K562 (cell line): Measurements from ENCODE around the gene HYOU1. TPM values are rescaled to one million over a fixed set of nuclear protein-coding genes. Genes with fewer than 3 reads are reported as not detected.

Experiments used
- ARNT ChIP-seq, 2 experiments: fragments of 450-650 bp; IDR thresholded peaks; 2 replicates each; pipeline ENCODE4 v1.6.1; 2016; ENCODE audit warnings: mild to moderate bottlenecking in 1 of 2
- CHD1 ChIP-seq: fragments of 200-600 bp; sonication (generic); IDR thresholded peaks from one replicate; pipeline ENCODE4 v1.6.1; 2012; ENCODE audit warnings: mild to moderate bottlenecking, moderate library complexity, low read length, inconsistent platforms
- CREB3L1 ChIP-seq: fragments of 450-650 bp; IDR thresholded peaks from 2 replicates; pipeline ENCODE4 v1.6.1; 2014; ENCODE audit warnings: low read depth, mild to moderate bottlenecking, moderate library complexity, borderline replicate concordance
- DPF2 ChIP-seq: fragments of 450-650 bp; IDR thresholded peaks from 2 replicates; pipeline ENCODE4 v1.6.1; 2016
- EWSR1 ChIP-seq: fragments of 450-650 bp; IDR thresholded peaks from 2 replicates; pipeline ENCODE4 v1.6.1; 2018; ENCODE audit warnings: borderline replicate concordance, mild to moderate bottlenecking, low read depth, moderate library complexity; ENCODE audit not compliant: partially characterized antibody
- MTF1 ChIP-seq: fragments of 250-450 bp; sonication (Bioruptor Pico); IDR thresholded peaks from 2 replicates; pipeline ENCODE4 v1.9.0; 2021; ENCODE audit warnings: moderate library complexity, mild to moderate bottlenecking, inconsistent platforms, borderline replicate concordance
- NRF1 ChIP-seq, 2 experiments: fragments of 450-650 bp; IDR thresholded peaks in 1 of 2; conservative IDR thresholded peaks in 1 of 2; 2 replicates each; pipeline ENCODE4 v1.6.1; 2014; ENCODE audit warnings: mild to moderate bottlenecking in 2 of 2
- NUFIP1 ChIP-seq: fragments of 450-650 bp; IDR thresholded peaks from 2 replicates; pipeline ENCODE4 v1.6.1; 2018; ENCODE audit not compliant: partially characterized antibody
- PHF8 ChIP-seq: fragments of 200-600 bp; sonication (generic); IDR thresholded peaks from 2 replicates; pipeline ENCODE4 v1.6.1; 2012; ENCODE audit warnings: mixed run types, mild to moderate bottlenecking, inconsistent platforms, low read length, moderate library complexity, borderline replicate concordance
- PKNOX1 ChIP-seq: fragments of 450-650 bp; IDR thresholded peaks from 2 replicates; pipeline ENCODE4 v1.6.1; 2016
- POU5F1 ChIP-seq: fragments of 150-350 bp; IDR thresholded peaks from 2 replicates; pipeline ENCODE4 v1.6.1; 2014; ENCODE audit warnings: borderline replicate concordance, low read length, low read depth, mild to moderate bottlenecking; ENCODE audit not compliant: partially characterized antibody
- STAT5A ChIP-seq: IDR thresholded peaks from 2 replicates; pipeline ENCODE4 v1.6.1; 2012; ENCODE audit warnings: low read length, inconsistent platforms, borderline replicate concordance
- TAF9B ChIP-seq: fragments of 450-650 bp; IDR thresholded peaks from 2 replicates; pipeline ENCODE4 v1.6.1; 2018; ENCODE audit warnings: mild to moderate bottlenecking; ENCODE audit not compliant: partially characterized antibody
- TFAP4 ChIP-seq: sonication (generic); formaldehyde crosslinking; IDR thresholded peaks from 2 replicates; pipeline ENCODE4 v1.8.0; 2022; ENCODE audit warnings: missing genetic modification reagents, mild to moderate bottlenecking, moderate library complexity, borderline replicate concordance
- THAP12 ChIP-seq: fragments of 250-450 bp; sonication (Bioruptor Pico); IDR thresholded peaks from 2 replicates; pipeline ENCODE4 v1.9.0; 2021; ENCODE audit warnings: mild to moderate bottlenecking, inconsistent platforms
- ZBED1 ChIP-seq: IDR thresholded peaks from 2 replicates; pipeline ENCODE4 v1.6.1; 2014
- ZKSCAN3 ChIP-seq: fragments of 250-450 bp; sonication (Bioruptor Pico); IDR thresholded peaks from 2 replicates; pipeline ENCODE4 v1.4.0; 2020
- ZNF347 ChIP-seq: fragments of 450-650 bp; formaldehyde crosslinking; IDR thresholded peaks from 2 replicates; pipeline ENCODE4 v1.4.0; 2020; ENCODE audit warnings: low read depth, mild to moderate bottlenecking, moderate library complexity
- ZNF436 ChIP-seq: fragments of 250-450, 450-650 bp; sonication (Bioruptor Pico); formaldehyde crosslinking; IDR thresholded peaks from 2 replicates; pipeline ENCODE4 v1.7.0; 2020; ENCODE audit warnings: mild to moderate bottlenecking
- polyA plus RNA-seq, 8 experiments: library from polyadenylated mRNA; depleted of rRNA in 4 of 8; stranded (reverse) in 5 of 8; unstranded in 3 of 8; fragments of >200 nt; fragmentation: Nextera tagmentation in 2 of 8; fragmentation: Illumina TruSeq in 1 of 8; extraction: Ambion mirVana in 2 of 8; extraction: Trizol in 1 of 8; gene quantifications; 2 replicates each; pipeline versions ENCODE4 v1.2.1 to v1.2.3, GENCODE V29; 2011 to 2014; ENCODE audit warnings: inconsistent platforms in 1 of 8, missing spikeins in 1 of 8
- total RNA-seq, 7 experiments: library from RNA; depleted of rRNA in 6 of 7; stranded (reverse); fragments of >200 nt in 6 of 7; fragmentation: Illumina TruSeq in 2 of 7; extraction: Trizol in 2 of 7; gene quantifications; 2 replicates each; pipeline versions ENCODE4 v1.2.1 to v1.2.3, GENCODE V29; 2011 to 2021; ENCODE audit warnings: low replicate concordance in 1 of 7
- TF ChIP-seq, protein P1 (sequence below): sonication (generic); formaldehyde crosslinking; IDR thresholded peaks from 2 replicates; pipeline ENCODE4 v1.8.0; 2022; ENCODE audit warnings: missing genetic modification reagents, mild to moderate bottlenecking, borderline replicate concordance

Gene HYOU1
- total and polyA plus RNA-seq, 9 of the 15 experiments (the other 6 are each of a cell fraction or from before 2014, with no cell fraction given), result 19.5 to 197 (median 128) TPM

GRCh38 chr11:119057000-119057769 lies at the start of gene HYOU1 (continued):
- TF ChIP-seq, protein P1, sequence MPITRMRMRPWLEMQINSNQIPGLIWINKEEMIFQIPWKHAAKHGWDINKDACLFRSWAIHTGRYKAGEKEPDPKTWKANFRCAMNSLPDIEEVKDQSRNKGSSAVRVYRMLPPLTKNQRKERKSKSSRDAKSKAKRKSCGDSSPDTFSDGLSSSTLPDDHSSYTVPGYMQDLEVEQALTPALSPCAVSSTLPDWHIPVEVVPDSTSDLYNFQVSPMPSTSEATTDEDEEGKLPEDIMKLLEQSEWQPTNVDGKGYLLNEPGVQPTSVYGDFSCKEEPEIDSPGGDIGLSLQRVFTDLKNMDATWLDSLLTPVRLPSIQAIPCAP (CRISPR knock-in tag), result no peak
- TF ChIP-seq NUFIP1, result no peak
- no peak for TF ChIP-seq ZNF347 (CRISPR knock-in tag)
- no peak for TF ChIP-seq PKNOX1
- TF ChIP-seq EWSR1, result no peak
- TF ChIP-seq ZKSCAN3, result no peak
- TF ChIP-seq THAP12 (CRISPR knock-in tag), result peak; percentile 93
- peak; percentile 92 for TF ChIP-seq CREB3L1
- no peak for TF ChIP-seq DPF2
- TF ChIP-seq ZNF436 (CRISPR knock-in tag), result no peak
- TF ChIP-seq STAT5A, result no peak
- TF ChIP-seq MTF1 (CRISPR knock-in tag), result no peak
- no peak for TF ChIP-seq CHD1
- TF ChIP-seq ARNT (IDR thresholded peaks at IDR 0.05), result no peak
- TF ChIP-seq TAF9B, result peak; percentile 25
- peak; percentile 89; the same call in 1 of the 2 replicates for TF ChIP-seq TFAP4 (CRISPR knock-in tag)
- no peak for TF ChIP-seq POU5F1
- TF ChIP-seq NRF1 (conservative IDR thresholded peaks at IDR 0.05 in 1 of 2, IDR thresholded peaks at IDR 0.05 in 1 of 2), result peak; percentile 86 to 88
- no peak for TF ChIP-seq ZBED1
- peak; percentile 86; the same call in 1 of the 2 replicates for TF ChIP-seq PHF8
